Loucy (cell line): Measurements from ENCODE around the gene ASMTL.

Experiments used
- H2AFZ ChIP-seq: fragments of 200-600 bp; sonication (generic); 2 replicates; pipeline ENCODE4 v1.6.0; 2016; ENCODE audit warnings: antibody characterized with exemption, mild to moderate bottlenecking, low read length, moderate library complexity
- H3F3A ChIP-seq: fragments of 200-600 bp; 2 replicates; pipeline ENCODE4 v1.6.0; 2016; ENCODE audit warnings: antibody characterized with exemption, low read depth, mild to moderate bottlenecking
- H3K27me3 ChIP-seq: fragments of 200-600 bp; sonication (generic); 2 replicates; pipeline ENCODE4 v1.6.1; 2014; ENCODE audit warnings: low read length, mild to moderate bottlenecking; ENCODE audit not compliant: insufficient read depth, poor library complexity, severe bottlenecking
- H3K36me3 ChIP-seq: fragments of 200-600 bp; sonication (generic); 2 replicates; pipeline ENCODE4 v1.6.1; 2016; ENCODE audit warnings: low read length; ENCODE audit not compliant: insufficient read depth
- H3K4me1 ChIP-seq: fragments of 200-600 bp; sonication (generic); 2 replicates; pipeline ENCODE4 v1.5.1; 2014; ENCODE audit warnings: low read length, mild to moderate bottlenecking; ENCODE audit not compliant: insufficient read depth, poor library complexity, severe bottlenecking
- H3K4me2 ChIP-seq: fragments of 200-600 bp; sonication (generic); 2 replicates; pipeline ENCODE4 v1.6.0; 2014; ENCODE audit warnings: antibody characterized with exemption, low read length, low read depth, mild to moderate bottlenecking; ENCODE audit not compliant: poor library complexity, severe bottlenecking
- H3K4me3 ChIP-seq: fragments of 200-600 bp; sonication (generic); 2 replicates; pipeline ENCODE4 v1.5.1; 2014; ENCODE audit warnings: low read length, mild to moderate bottlenecking, mixed read lengths; ENCODE audit not compliant: poor library complexity, severe bottlenecking
- H3K79me2 ChIP-seq: fragments of 200-600 bp; sonication (generic); 2 replicates; pipeline ENCODE4 v1.6.1; 2014; ENCODE audit warnings: low read length; ENCODE audit not compliant: insufficient read depth
- H3K9ac ChIP-seq: fragments of 200-600 bp; sonication (generic); 2 replicates; pipeline ENCODE4 v1.6.0; 2014; ENCODE audit warnings: mild to moderate bottlenecking, low read depth, low read length, moderate library complexity; ENCODE audit not compliant: poor library complexity, severe bottlenecking
- H3K9me2 ChIP-seq: fragments of 200-600 bp; sonication (generic); replicated peaks from 2 replicates; pipeline ENCODE4 v1.6.1; 2016; ENCODE audit warnings: low read depth, low read length, mixed read lengths
- H3K9me3 ChIP-seq: fragments of 200-600 bp; sonication (generic); 2 replicates; pipeline ENCODE4 v1.6.1; 2014; ENCODE audit warnings: mild to moderate bottlenecking, antibody characterized with exemption, low read length, low read depth; ENCODE audit not compliant: insufficient read depth
- H4K20me1 ChIP-seq: fragments of 200-600 bp; sonication (generic); 2 replicates; pipeline ENCODE4 v1.6.0; 2014; ENCODE audit warnings: antibody characterized with exemption, low read length, mild to moderate bottlenecking; ENCODE audit not compliant: insufficient read depth, poor library complexity, severe bottlenecking
- CTCF ChIP-seq: fragments of 200-600 bp; sonication (generic); conservative IDR thresholded peaks from 2 replicates; pipeline ENCODE4 v1.5.1; 2014; ENCODE audit warnings: mild to moderate bottlenecking, antibody characterized with exemption, low read length
- EZH2phosphoT487 ChIP-seq: fragments of 200-600 bp; IDR thresholded peaks from 2 replicates; pipeline ENCODE4 v1.6.1; 2018; ENCODE audit warnings: antibody characterized with exemption, mild to moderate bottlenecking, moderate library complexity, borderline replicate concordance

Gene ASMTL

GRCh38 chrX:1434871-1435240 is 17.9 kb downstream of the ASMTL start:
- no peak for TF ChIP-seq CTCF
- TF ChIP-seq EZH2phosphoT487, result no peak
- Histone ChIP-seq H3F3A (no peaks in the 10 kb centered on the region), H4K20me1 (no peaks in the 10 kb centered on the region), H3K79me2 (no peaks in the 10 kb centered on the region), H3K4me2 (no peak overlapping the region), H3K36me3 (peaks cover 5% of the 10 kb centered on the region; the same call in 1 of the 2 replicates), H3K9me3 (no peaks in the 10 kb centered on the region), H3K4me1 (no peaks in the 10 kb centered on the region), H2AFZ (no peak overlapping the region), H3K9me2 (no peaks in the 10 kb centered on the region), H3K9ac (no peak overlapping the region), H3K27me3 (no peaks in the 10 kb centered on the region), H3K4me3 (no peak overlapping the region)

- H4K20me1 ChIP-seq, result no peaks in the 10 kb centered on the region
- no peaks in the 10 kb centered on the region for H3F3A ChIP-seq
- no peak overlapping the region for H3K4me3 ChIP-seq
- no peaks in the 10 kb centered on the region for H3K9me2 ChIP-seq
- H3K4me1 ChIP-seq, result no peaks in the 10 kb centered on the region
- H3K9me3 ChIP-seq, result no peaks in the 10 kb centered on the region
- TF ChIP-seq CTCF (no peak), EZH2phosphoT487 (no peak)
- H3K27me3 ChIP-seq, result no peaks in the 10 kb centered on the region
- H3K4me2 ChIP-seq, result no peak overlapping the region
- no peaks in the 10 kb centered on the region for H3K79me2 ChIP-seq
- H2AFZ ChIP-seq, result no peak overlapping the region
- H3K9ac ChIP-seq, result no peak overlapping the region
- H3K36me3 ChIP-seq, result peaks cover 5% of the 10 kb centered on the region; the same call in 1 of the 2 replicates
These were observed 18.9 kb downstream of the ASMTL start for GRCh38 chrX:1433646-1434357.

- Histone ChIP-seq H3K36me3 (no peaks in the 10 kb centered on the region; the same call in 1 of the 2 replicates), H4K20me1 (no peaks in the 10 kb centered on the region), H3K27me3 (no peaks in the 10 kb centered on the region), H3K9ac (no peak overlapping the region), H3K4me2 (no peak overlapping the region), H3K9me2 (no peaks in the 10 kb centered on the region), H3K79me2 (no peaks in the 10 kb centered on the region), H3F3A (no peaks in the 10 kb centered on the region), H3K4me3 (no peak overlapping the region), H2AFZ (no peak overlapping the region), H3K4me1 (no peaks in the 10 kb centered on the region), H3K9me3 (no peaks in the 10 kb centered on the region)
- TF ChIP-seq CTCF, result no peak
- no peak for TF ChIP-seq EZH2phosphoT487
These were observed 22.3 kb downstream of the ASMTL start for GRCh38 chrX:1430451-1430850.
